Activated CD8-positive, alpha-beta memory T cell treated with anti-CD3 and anti-CD28 coated beads for 4 hours (primary cell): Measurements from ENCODE around the gene SHOC2.

Experiments used
- DNase-seq, 2 donors: peaks; one replicate each; pipeline ENCODE4 v3.0.0-alpha.2; 2020; ENCODE audit warnings: low read depth in 2 of 2

SHOC2 gene

GRCh38 chr10:110919349-110919931, at the start of gene SHOC2:
SHOC2 (plus strand) TSS chr10:110919604; CDS start chr10:110964359, 44,755 bp downstream.
- peak in 1 of 2 donors; percentile 99 for DNase-seq

GRCh38 chr10:110870823-110871297, 48.5 kb upstream of the SHOC2 start:
- DNase-seq: no peak

DNA sequence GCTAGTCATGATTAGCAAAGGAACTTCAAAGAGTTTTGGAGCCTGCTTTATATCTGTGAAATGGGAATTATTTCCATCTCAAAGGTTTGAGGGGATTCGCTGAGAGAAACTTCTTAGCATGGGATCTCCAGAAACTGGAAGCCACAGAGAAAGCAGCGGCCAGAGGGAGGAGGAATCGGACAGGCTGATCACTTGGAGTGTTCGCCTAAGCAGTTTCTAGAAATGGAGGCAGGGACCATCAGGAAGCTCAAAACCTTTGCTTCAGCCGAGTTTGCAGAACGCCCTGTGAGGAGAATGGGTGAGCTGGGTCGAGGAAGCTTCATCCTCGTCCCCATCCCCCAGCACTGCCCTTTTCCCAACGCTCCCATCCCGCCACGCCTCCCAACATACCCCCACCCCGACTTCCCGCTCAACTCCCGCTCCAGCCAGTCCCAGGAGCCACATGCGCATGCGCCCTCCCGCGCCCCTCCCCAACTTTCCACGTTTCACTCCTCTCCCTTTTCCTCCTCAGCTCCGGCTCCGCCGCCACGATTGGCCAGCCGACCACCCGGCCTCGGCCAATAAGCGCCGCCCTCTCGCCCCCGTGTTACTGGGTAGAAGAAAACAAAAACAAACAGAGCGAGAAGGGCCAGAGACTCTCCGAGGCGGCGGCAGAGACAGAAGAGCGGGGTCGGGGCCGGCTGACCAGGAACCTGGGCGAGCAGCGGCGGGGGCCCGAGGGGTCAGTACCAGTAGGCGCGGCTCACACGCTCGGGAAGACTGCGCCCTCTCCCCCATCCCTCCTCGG, 47.9 kb upstream of the SHOC2 start, which contains the start of gene PDCD4:
Gene PDCD4 (plus strand): TSS at position 631 of the 787 bp plus-strand sequence. CDS start 4,100 bp downstream, outside the sequence.
- peak; percentile 88 to 89 for DNase-seq

DNA sequence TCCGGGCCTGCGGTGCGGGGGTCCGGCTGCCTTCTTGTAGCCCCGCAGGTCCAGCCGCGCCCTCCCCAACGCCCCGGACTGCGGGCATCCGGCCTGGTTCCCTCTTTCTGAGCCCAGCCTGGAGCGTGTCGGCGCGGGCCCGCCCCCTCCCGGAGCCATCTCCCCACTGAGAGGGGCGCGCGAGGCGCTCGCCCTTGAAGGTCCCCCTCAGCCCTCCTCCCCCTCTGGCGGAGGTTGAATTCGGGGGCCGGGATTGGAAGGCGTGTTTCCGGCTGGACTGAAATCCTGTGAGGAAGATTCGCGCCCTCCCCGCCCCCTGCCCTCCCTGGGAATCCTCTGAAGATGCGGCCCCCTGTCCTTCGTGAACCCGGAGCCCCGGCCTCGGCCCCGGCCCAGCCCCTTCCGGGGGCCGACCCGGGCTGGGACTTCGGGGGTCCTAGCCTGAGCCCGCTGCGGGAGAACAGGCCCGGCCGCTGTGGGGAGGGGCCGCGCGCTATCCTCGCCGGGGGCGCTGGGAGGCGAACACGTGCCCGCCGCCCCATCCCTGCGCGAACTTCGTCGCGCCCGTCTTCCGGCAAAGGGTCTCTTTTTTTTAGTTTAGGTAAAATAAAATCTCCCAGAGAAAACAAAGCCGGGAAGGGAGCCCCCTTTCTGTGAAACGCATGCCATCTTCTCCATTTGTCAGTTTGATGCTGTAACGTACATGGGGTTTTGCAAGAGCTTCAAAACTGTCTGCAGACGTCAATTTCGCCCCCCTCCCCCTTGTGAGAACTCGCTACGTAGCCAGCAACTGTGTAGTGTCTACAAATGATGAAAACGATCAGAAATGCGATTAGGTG, 47.0 kb upstream of the SHOC2 start:
- peak; percentile 51 to 65 for DNase-seq

- no peak for DNase-seq
Observed at GRCh38 chr10:110872984-110873923, 46.1 kb upstream of the SHOC2 start.

DNA sequence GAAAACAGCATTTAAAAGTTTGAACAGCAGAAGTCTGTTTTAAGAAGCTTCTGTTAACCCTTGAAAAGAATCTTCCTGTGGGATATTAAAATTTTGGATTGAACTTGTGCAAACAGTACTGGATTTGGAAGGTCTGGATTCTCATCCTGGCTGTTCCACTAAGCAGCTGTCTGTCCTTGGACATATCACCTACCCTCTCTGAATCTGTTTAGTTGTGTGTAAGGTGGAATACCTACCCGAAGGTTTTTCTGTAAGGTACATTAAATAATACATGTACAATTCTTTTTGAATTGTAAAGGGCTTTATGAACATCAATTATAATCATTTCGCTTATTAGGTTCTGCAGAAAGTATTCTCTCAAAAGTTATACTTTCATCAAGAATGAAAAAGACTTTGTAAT, 45.5 kb upstream of the SHOC2 start:
- no peak for DNase-seq

- DNase-seq: no peak
Observed at GRCh38 chr10:110876000-110876399, 43.4 kb upstream of the SHOC2 start.

- DNase-seq: no peak
Observed at GRCh38 chr10:110876788-110877187, 42.6 kb upstream of the SHOC2 start.

DNA sequence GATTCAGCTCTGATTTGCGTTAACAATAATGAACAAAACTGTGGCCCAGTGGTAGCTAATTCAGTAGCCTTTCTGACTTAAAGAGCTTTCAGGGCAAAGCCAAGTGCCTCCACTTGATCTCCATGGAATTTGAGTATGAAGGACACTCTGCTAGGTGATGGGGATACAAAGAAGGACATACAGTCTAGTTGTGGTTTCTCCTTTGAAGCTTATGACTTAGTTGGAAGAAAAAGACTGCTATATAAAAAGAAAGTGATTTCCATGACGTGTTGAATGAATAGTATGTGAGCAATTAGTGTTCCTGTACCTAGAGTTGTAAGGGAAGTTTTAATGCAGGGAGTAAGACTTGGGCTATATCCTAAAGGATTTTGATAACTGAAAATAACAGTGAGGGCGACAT, 39.4 kb upstream of the SHOC2 start:
- no peak for DNase-seq

- DNase-seq: no peak
Observed at GRCh38 chr10:110881247-110881646, 38.2 kb upstream of the SHOC2 start.

DNA sequence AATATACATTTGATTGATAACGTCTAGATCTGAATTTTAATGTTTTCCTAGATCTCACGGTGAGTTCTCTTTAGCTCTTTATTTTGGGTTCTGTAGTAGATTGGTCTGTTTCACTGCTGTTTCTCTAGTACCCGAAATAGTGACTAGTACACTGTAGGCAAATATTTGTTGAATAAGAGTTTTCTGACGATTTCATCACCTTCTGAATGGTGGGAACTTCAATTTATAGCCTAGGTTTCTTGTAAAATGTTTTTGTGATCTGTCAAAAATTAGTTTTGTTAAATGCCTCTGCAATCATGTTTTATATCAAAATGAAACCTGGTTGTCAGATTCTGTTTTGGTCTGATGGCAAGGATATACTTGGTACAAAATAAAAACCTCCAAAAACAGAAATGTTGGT, 37.5 kb upstream of the SHOC2 start:
- no peak for DNase-seq

DNA sequence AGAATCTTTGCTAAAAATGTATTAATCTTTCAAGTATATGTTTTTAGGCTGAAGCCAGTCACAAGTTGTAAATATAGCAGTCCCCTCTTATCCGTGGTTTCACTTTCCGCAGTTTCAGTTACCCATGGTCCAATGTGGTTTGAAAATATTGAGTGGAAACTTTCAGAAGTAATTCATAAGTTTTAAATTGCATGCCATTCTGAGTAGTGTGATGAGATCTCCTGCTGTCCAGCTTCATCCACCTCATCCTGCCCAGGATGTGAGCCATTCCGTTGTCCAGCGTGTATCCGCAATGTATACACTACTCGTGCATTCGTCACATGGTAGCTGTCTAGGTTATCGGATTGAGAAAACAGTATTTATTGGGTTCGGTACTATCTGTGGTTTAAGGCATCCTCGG, 35.5 kb upstream of the SHOC2 start:
- no peak for DNase-seq

GRCh38 chr10:110885932-110886674, 33.3 kb upstream of the SHOC2 start:
- DNase-seq: no peak

- no peak for DNase-seq
Observed at GRCh38 chr10:110887560-110887959, 31.8 kb upstream of the SHOC2 start.

GRCh38 chr10:110892602-110893288, 26.7 kb upstream of the SHOC2 start:
- no peak for DNase-seq

DNA sequence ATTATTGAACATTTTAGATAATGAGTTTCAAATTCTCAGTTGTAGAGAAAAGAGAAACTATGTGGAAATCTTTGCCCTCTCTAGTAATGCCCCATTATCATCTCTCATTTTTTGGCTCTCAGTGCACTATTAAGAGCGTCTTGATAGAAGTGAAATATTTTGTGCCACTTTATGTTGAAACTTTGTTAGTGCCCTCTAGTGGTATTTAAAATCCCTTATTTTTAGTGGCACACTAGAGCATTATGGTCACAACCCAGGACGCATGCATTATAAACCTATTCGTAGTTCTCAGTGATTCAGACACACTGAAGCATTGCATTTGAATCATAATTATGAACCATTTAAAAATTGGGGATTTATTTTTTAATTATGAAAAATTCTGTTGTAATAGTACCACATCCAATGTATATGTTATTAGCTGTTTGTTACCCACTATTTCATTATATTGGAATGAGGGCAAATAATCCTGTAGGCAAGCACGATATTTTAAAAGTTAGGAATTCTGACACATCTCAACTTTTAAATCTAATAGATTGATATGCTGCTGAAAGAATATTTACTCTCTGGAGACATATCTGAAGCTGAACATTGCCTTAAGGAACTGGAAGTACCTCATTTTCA, 25.7 kb upstream of the SHOC2 start:
- DNase-seq: no peak

DNA sequence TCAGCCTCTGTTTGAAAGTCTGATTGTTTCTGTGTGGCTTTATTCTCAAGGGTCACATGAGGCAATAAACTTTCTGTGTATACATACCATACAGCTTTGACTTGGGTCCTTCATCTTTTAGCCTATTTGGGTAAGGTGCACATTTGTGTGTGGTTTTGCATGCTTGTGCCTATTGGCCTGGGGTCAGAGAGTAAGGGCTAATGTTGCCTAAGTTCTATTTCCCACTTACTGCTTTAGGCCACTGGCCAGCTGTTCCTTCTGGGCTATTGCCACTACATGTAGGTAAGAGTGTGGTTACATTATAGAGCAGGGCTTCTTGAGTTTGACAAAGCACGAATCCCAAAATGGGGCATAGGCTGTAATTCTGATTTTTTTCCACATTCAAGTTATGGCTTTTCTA, 22.2 kb upstream of the SHOC2 start:
- no peak for DNase-seq

GRCh38 chr10:110898391-110898790, 21.0 kb upstream of the SHOC2 start:
- no peak for DNase-seq

GRCh38 chr10:110900983-110901382, 18.4 kb upstream of the SHOC2 start:
- no peak for DNase-seq
